B cell (primary cell): ENCODE measurements around the gene PIK3CA. TPM values are rescaled to one million over a fixed set of nuclear protein-coding genes. Genes with fewer than 3 reads are reported as not detected.

Experiments
- ATAC-seq: fragments of 200-7000 bp; cut with Tn5 transposase; one replicate; pipeline ENCODE4 v1.10.0; 2021; ENCODE audit warnings: low read depth, mild to moderate bottlenecking, moderate number of reproducible peaks, moderate library complexity
- CTCF ChIA-PET: fragments of 350-600 bp; sonication (Branson Sonifier 250); formaldehyde crosslinking; loops from one replicate; lab custom pipeline; 2021; ENCODE audit warnings: antibody characterized with exemption, inconsistent platforms; lab: Charles Lee
- POLR2A ChIA-PET: fragments of 350-600 bp; sonication (Branson Sonifier 250); formaldehyde crosslinking; loops from one replicate; lab custom pipeline; 2021; ENCODE audit warnings: antibody characterized with exemption; lab: Charles Lee
- DNase-seq: peaks from one replicate; pipeline ENCODE4 v3.0.0; 2013
- H2AFZ ChIP-seq: 2 replicates; pipeline ENCODE4 v1.6.1; 2012; ENCODE audit warnings: mild to moderate bottlenecking, low read depth, low read length; ENCODE audit not compliant: insufficient read depth, poor library complexity, severe bottlenecking
- H3K27ac ChIP-seq, 2 donors: 1 replicate in 1 of 2; 2 replicates in 1 of 2; pipeline ENCODE4 v1.5.1; 2012 to 2013; ENCODE audit warnings: low read length in 2 of 2, mild to moderate bottlenecking in 2 of 2, moderate library complexity in 1 of 2
- H3K27me3 ChIP-seq, 4 experiments: fragments of 200-600 bp in 1 of 4; sonication (generic) in 1 of 4; replicated peaks in 1 of 4; 1 replicate in 2 of 4; 2 replicates in 2 of 4; pipeline versions ENCODE4 v1.6.1 to v1.7.0; 2013 to 2016; ENCODE audit warnings: low read length in 3 of 4, mild to moderate bottlenecking in 2 of 4, mixed read lengths in 1 of 4, moderate library complexity in 1 of 4; ENCODE audit not compliant: insufficient read depth in 4 of 4, control insufficient read depth in 3 of 4; ENCODE audit errors: control extremely low read depth in 1 of 4
- H3K36me3 ChIP-seq, 2 experiments: replicated peaks in 1 of 2; 1 replicate in 1 of 2; 2 replicates in 1 of 2; pipeline versions ENCODE4 v1.6.1 to v1.7.1; 2013; ENCODE audit warnings: low read length in 1 of 2; ENCODE audit not compliant: insufficient read depth in 2 of 2, control insufficient read depth in 1 of 2; ENCODE audit errors: control extremely low read depth in 1 of 2, extremely low read depth in 1 of 2
- H3K4me1 ChIP-seq, 2 donors: fragments of 200-600 bp in 1 of 2; sonication (generic) in 1 of 2; 1 replicate in 1 of 2; 2 replicates in 1 of 2; pipeline versions ENCODE4 v1.5.1 to v1.6.1; 2013 to 2017; ENCODE audit warnings: low read length in 2 of 2; ENCODE audit not compliant: control insufficient read depth in 2 of 2, insufficient read depth in 2 of 2
- H3K4me2 ChIP-seq: replicated peaks from 2 replicates; pipeline ENCODE3; 2012; ENCODE audit warnings: mild to moderate bottlenecking, low read depth, low read length; ENCODE audit not compliant: poor library complexity, severe bottlenecking
- H3K4me3 ChIP-seq, 5 experiments: fragments of 200-600 bp in 1 of 5; sonication (generic) in 1 of 5; 1 replicate in 3 of 5; 2 replicates in 2 of 5; pipeline versions ENCODE4 v1.5.1 to v1.7.0; 2011 to 2016; ENCODE audit warnings: low read length in 4 of 5, mild to moderate bottlenecking in 4 of 5, low read depth in 2 of 5, control low read depth in 1 of 5, moderate library complexity in 1 of 5; ENCODE audit not compliant: insufficient read depth in 1 of 5; ENCODE audit errors: control extremely low read depth in 1 of 5, extremely low read depth in 1 of 5
- H3K79me2 ChIP-seq: fragments of 200-600 bp; sonication (generic); one replicate; pipeline ENCODE4 v1.6.0; 2016; ENCODE audit warnings: low read length; ENCODE audit not compliant: control insufficient read depth, insufficient read depth
- H3K9ac ChIP-seq: fragments of 200-600 bp; sonication (generic); 2 replicates; pipeline ENCODE4 v1.6.1; 2017; ENCODE audit warnings: mild to moderate bottlenecking, low read length, moderate library complexity
- H3K9me3 ChIP-seq, 3 donors: one replicate each; pipeline versions ENCODE4 v1.6.1 to v1.7.1; 2013; ENCODE audit warnings: low read length in 2 of 3; ENCODE audit not compliant: control insufficient read depth in 2 of 3, insufficient read depth in 1 of 3; ENCODE audit errors: control extremely low read depth in 1 of 3
- H4K20me1 ChIP-seq: 2 replicates; pipeline ENCODE4 v1.6.0; 2012; ENCODE audit warnings: mild to moderate bottlenecking, low read length; ENCODE audit not compliant: insufficient read depth, control insufficient read depth, poor library complexity, severe bottlenecking
- H3K27ac Mint-ChIP-seq: one replicate; pipeline ENCODE4 v1.8.0; 2021; ENCODE audit warnings: mixed read lengths
- H3K27me3 Mint-ChIP-seq: one replicate; pipeline ENCODE4 v1.8.0; 2021; ENCODE audit warnings: mixed read lengths
- H3K4me1 Mint-ChIP-seq: one replicate; pipeline ENCODE4 v1.8.0; 2021; ENCODE audit warnings: mixed read lengths
- H3K4me3 Mint-ChIP-seq: one replicate; pipeline ENCODE4 v1.8.0; 2021; ENCODE audit warnings: mixed read lengths
- H3K9me3 Mint-ChIP-seq: one replicate; pipeline ENCODE4 v1.8.0; 2022; ENCODE audit warnings: mixed read lengths; ENCODE audit not compliant: insufficient read depth
- EZH2 ChIP-seq: IDR thresholded peaks from 2 replicates; pipeline ENCODE4 v1.6.1; 2012; ENCODE audit warnings: borderline replicate concordance, low read depth, mild to moderate bottlenecking, moderate library complexity, low read length; ENCODE audit not compliant: insufficient read depth, poor library complexity, severe bottlenecking
- whole genome bisulfite sequencing: methylation state at CpG from one replicate; pipeline ENCODE4 v1.1.5; 2013; ENCODE audit warnings: missing lambda C conversion rate; ENCODE audit not compliant: insufficient coverage; 5-methylcytosine and 5-hydroxymethylcytosine counted together
- intact Hi-C: fragments of 100-400 bp; cut with micrococcal nuclease; formaldehyde crosslinking; loops from one replicate; pipeline ENCODE4 v1.10.0; 2022
- polyA plus RNA-seq: library from polyadenylated mRNA; depleted of rRNA; stranded (reverse); fragments of >200 nt; gene quantifications from 2 replicates; pipeline ENCODE4 v1.2.3, GENCODE V29; 2012
- total RNA-seq, 2 donors: library from RNA; stranded (reverse); fragments of 120-200 nt in 1 of 2; gene quantifications; 1 replicate in 1 of 2; 2 replicates in 1 of 2; pipeline versions ENCODE4 v1.2.3 to v1.2.4, GENCODE V29; 2013 to 2022
- TF ChIP-seq, protein P1 (sequence below): fragments of 200-600 bp; IDR thresholded peaks from one replicate; pipeline ENCODE4 v1.8.0; 2022; ENCODE audit warnings: antibody characterized with exemption, mild to moderate bottlenecking

Gene PIK3CA
- total and polyA plus RNA-seq, 2 donors (not counting 1 experiment from before 2014, with no cell fraction given) = 6.4 to 61.8 TPM

DNA sequence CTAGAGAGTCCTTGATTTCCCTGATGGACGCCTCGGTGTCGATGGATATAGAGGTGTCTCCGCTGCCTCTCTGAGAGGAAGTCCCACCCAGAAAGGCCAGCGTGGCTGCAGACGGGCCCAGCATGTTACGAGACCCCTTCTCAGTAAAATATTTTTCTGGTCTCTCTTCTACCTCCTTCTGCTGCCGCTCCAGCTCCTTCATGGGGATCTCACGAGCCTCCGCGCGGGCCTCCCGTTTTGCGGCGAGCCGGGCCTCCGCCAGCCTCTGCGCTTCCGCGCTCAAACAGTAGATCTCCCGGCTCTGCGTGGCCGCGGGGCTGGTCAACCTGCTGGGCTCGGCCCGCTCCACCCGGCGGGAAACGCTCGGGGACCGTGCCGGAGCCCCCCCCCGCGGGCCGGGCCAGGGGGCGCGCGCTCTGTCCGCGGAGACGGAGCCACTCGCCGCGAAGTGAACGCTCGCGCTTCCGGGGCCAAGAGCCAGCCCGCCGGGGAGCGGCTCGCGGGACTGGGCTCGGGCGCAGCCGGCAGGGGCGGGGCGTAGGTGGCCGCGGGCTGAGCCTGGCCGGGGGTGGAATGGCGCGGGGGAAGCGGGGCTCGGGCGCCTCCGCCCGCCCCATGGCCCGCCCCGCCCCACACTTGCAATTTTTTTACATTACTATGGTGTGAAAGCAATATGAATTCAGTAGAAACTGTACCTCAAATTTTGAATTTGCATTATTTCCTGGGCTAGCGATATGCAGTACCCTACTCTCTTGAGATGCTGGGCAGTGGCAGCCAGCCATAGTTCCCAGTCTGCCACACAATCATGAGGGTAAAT, 113.0 kb downstream of the PIK3CA start:
- H3K4me2 ChIP-seq = peak overlapping the region; percentile 82
- Mint-ChIP-seq H3K9me3 (peaks cover 12% of the 10 kb centered on the region), H3K4me1 (peaks cover 52% of the 10 kb centered on the region), H3K4me3 (peak overlapping the region; percentile 89), H3K27ac (peak overlapping the region; percentile 84), H3K27me3 (no peaks in the 10 kb centered on the region)
- peak; percentile 78 for DNase-seq
- peaks cover 15 to 23% of the 10 kb centered on the region in 2 donors for H3K4me1 ChIP-seq
- H3K27ac ChIP-seq = peak overlapping the region in 1 of 2 donors; percentile 66
- H2AFZ ChIP-seq = peak overlapping the region; percentile 88
- ChIA-PET POLR2A (interaction anchor here (0.8 to 1.0 kb wide), 2 partner anchors 31 to 79 kb away, joined by 3 read pairs; no protein-coding TSS in a partner anchor), CTCF (interaction anchor here (1.3 to 1.8 kb wide), 4 partner anchors 12 to 246 kb away, joined by 3 to 6 read pairs (median 5); no protein-coding TSS in a partner anchor)
- H3K9ac ChIP-seq = peak overlapping the region; percentile 75
- peak; percentile 92 for ATAC-seq
- no peaks in the 10 kb centered on the region for H3K27me3 ChIP-seq
- WGBS = 15% methylated on average over 64 of the region's 71 CpGs
- H3K79me2 ChIP-seq = no peaks in the 10 kb centered on the region
- H3K9me3 ChIP-seq = peaks cover 0 to 24% (median 0%) of the 10 kb centered on the region in 3 donors
- no peak for TF ChIP-seq EZH2
- TF ChIP-seq, protein P1, sequence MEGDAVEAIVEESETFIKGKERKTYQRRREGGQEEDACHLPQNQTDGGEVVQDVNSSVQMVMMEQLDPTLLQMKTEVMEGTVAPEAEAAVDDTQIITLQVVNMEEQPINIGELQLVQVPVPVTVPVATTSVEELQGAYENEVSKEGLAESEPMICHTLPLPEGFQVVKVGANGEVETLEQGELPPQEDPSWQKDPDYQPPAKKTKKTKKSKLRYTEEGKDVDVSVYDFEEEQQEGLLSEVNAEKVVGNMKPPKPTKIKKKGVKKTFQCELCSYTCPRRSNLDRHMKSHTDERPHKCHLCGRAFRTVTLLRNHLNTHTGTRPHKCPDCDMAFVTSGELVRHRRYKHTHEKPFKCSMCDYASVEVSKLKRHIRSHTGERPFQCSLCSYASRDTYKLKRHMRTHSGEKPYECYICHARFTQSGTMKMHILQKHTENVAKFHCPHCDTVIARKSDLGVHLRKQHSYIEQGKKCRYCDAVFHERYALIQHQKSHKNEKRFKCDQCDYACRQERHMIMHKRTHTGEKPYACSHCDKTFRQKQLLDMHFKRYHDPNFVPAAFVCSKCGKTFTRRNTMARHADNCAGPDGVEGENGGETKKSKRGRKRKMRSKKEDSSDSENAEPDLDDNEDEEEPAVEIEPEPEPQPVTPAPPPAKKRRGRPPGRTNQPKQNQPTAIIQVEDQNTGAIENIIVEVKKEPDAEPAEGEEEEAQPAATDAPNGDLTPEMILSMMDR = no peak
- no peaks in the 10 kb centered on the region for H4K20me1 ChIP-seq
- intact Hi-C loops = loop anchor here (1.0 to 10.0 kb wide), 4 partner anchors 62 to 392 kb away; partner anchors contain the start of genes USP13 and ZNF639
- no peaks in the 10 kb centered on the region for H3K36me3 ChIP-seq
- H3K4me3 ChIP-seq = peak overlapping the region; percentile 48 to 77 (median 67)

DNA sequence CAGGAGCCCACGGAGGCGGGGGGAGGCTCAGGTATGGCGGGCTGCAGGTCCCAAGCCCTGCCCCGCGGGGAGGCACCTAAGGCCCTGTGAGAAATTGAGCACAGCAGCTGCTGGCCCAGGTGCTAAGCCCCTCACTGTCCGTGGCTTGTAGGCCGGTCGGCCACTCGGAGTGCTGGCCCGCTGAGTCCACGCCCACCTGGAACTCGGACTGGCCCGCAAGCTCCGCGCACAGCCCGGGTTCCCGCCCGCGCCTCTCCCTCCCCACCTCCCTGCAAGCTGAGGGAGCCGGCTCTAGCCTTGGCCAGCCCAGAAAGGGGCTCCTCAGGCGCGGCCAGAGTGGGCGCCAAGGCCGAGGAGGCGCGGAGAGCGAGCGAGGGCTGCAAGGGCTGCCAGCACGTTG, 115.0 kb downstream of the PIK3CA start:
- H3K4me3 Mint-ChIP-seq = no peak overlapping the region
- Histone ChIP-seq H3K9me3 (peaks cover 0 to 24% (median 0%) of the 10 kb centered on the region in 3 donors), H3K4me2 (no peak overlapping the region), H3K27me3 (no peaks in the 10 kb centered on the region), H4K20me1 (no peaks in the 10 kb centered on the region), H3K4me3 (no peak overlapping the region), H3K79me2 (no peaks in the 10 kb centered on the region), H3K9ac (no peak overlapping the region), H3K4me1 (peaks cover 28 to 36% of the 10 kb centered on the region in 2 donors), H2AFZ (no peak overlapping the region), H3K36me3 (no peaks in the 10 kb centered on the region), H3K27ac (no peak overlapping the region)
- H3K27me3 Mint-ChIP-seq = no peaks in the 10 kb centered on the region
- TF ChIP-seq, protein P1 = no peak
- TF ChIP-seq EZH2 = no peak
- ChIA-PET CTCF (interaction anchor here (1.8 kb wide), 1 partner anchor 52 kb away, joined by 6 read pairs; no protein-coding TSS in a partner anchor), POLR2A (no interaction called here)
- H3K9me3 Mint-ChIP-seq = peaks cover 11% of the 10 kb centered on the region
- intact Hi-C loops = loop anchor here (10.0 kb wide), 1 partner anchor 172 kb away; no protein-coding TSS in a partner anchor
- 96% methylated on average over 18 of the region's 29 CpGs for WGBS
- ATAC-seq (no peak), DNase-seq (no peak)
- peaks cover 63% of the 10 kb centered on the region for H3K4me1 Mint-ChIP-seq
- no peak overlapping the region for H3K27ac Mint-ChIP-seq
